ENCODE results near the gene ESPNL. TPM values are rescaled to one million over a fixed set of nuclear protein-coding genes. Genes with fewer than 3 reads are reported as not detected.

ESPNL gene
- total and polyA plus RNA-seq, 7 donors = 0.04 to 0.32 (median 0.16) TPM; not detected in 1

- no peak overlapping the region for H3K27ac ChIP-seq
- no peaks in the 10 kb centered on the region for H3K9me3 ChIP-seq
- no peak for TF ChIP-seq CTCF (IDR thresholded peaks at IDR 0.05)
- ATAC-seq = no peak
- no peak overlapping the region for H3K4me3 ChIP-seq
- H3K27me3 ChIP-seq (ENCODE audit: insufficient read depth in 3 of 3, low read length in 2 of 3) = no peaks in the 10 kb centered on the region
- no peaks in the 10 kb centered on the region for H3K36me3 ChIP-seq (ENCODE audit: insufficient read depth in 1 of 2, low read depth in 1 of 2)
- intact Hi-C loops (cut with DNase I) = no loop called here
- 90 to 94% (median 93%) methylated on average over 4 of the region's 4 CpGs for WGBS, 3 donors
- H3K4me1 ChIP-seq = no peaks in the 10 kb centered on the region
- no peak for DNase-seq
Measured at GRCh38 chr2:238090887-238091286, 9.3 kb upstream of the ESPNL start.

GRCh38 chr2:238091436-238092060, 8.6 kb upstream of the ESPNL start:
- DNase-seq = no peak
- H3K27ac ChIP-seq = no peak overlapping the region
- intact Hi-C loops (cut with DNase I) = no loop called here
- no peak for ATAC-seq
- 91 to 95% (median 92%) methylated on average over 16 of the region's 16 CpGs for WGBS, 3 donors
- TF ChIP-seq CTCF (IDR thresholded peaks at IDR 0.05) = no peak
- H3K9me3 ChIP-seq = no peaks in the 10 kb centered on the region
- H3K27me3 ChIP-seq (ENCODE audit: insufficient read depth in 3 of 3, low read length in 2 of 3) = no peaks in the 10 kb centered on the region
- H3K36me3 ChIP-seq (ENCODE audit: insufficient read depth in 1 of 2, low read depth in 1 of 2) = no peaks in the 10 kb centered on the region
- no peaks in the 10 kb centered on the region for H3K4me1 ChIP-seq
- no peak overlapping the region for H3K4me3 ChIP-seq

- no peaks in the 10 kb centered on the region for H3K4me1 ChIP-seq
- H3K36me3 ChIP-seq (ENCODE audit: insufficient read depth in 1 of 2, low read depth in 1 of 2) = no peaks in the 10 kb centered on the region
- H3K4me3 ChIP-seq = no peak overlapping the region
- H3K27me3 ChIP-seq (ENCODE audit: insufficient read depth in 3 of 3, low read length in 2 of 3) = no peaks in the 10 kb centered on the region
- WGBS, 3 donors = 91 to 97% (median 94%) methylated on average over 12 of the region's 12 CpGs
- H3K27ac ChIP-seq = no peak overlapping the region
- intact Hi-C loops (cut with DNase I) = no loop called here
- ATAC-seq = no peak
- DNase-seq = peak in 1 of 2 donors; percentile 24
- no peaks in the 10 kb centered on the region for H3K9me3 ChIP-seq
- no peak for TF ChIP-seq CTCF (IDR thresholded peaks at IDR 0.05)
Measured at GRCh38 chr2:238092486-238093035, 7.6 kb upstream of the ESPNL start.

- no peak overlapping the region for H3K4me3 ChIP-seq
- no peaks in the 10 kb centered on the region for H3K9me3 ChIP-seq
- no peaks in the 10 kb centered on the region for H3K4me1 ChIP-seq
- no peak for TF ChIP-seq CTCF (IDR thresholded peaks at IDR 0.05)
- DNase-seq = peak in 1 of 2 donors; percentile 53
- intact Hi-C loops (cut with DNase I) = no loop called here
- 89 to 90% (median 90%) methylated on average over 26 of the region's 26 CpGs for WGBS, 3 donors
- ATAC-seq = no peak
- no peak overlapping the region for H3K27ac ChIP-seq
- H3K27me3 ChIP-seq (ENCODE audit: insufficient read depth in 3 of 3, low read length in 2 of 3) = no peaks in the 10 kb centered on the region
- H3K36me3 ChIP-seq (ENCODE audit: insufficient read depth in 1 of 2, low read depth in 1 of 2) = no peaks in the 10 kb centered on the region
Measured at GRCh38 chr2:238093181-238094140, 6.7 kb upstream of the ESPNL start.

Data from psoas muscle (tissue), 8 donors.